HG02642 (cell line): Measurements from ENCODE around the gene PSMA7.
"Not testable (repeated sequence)": the region's sequence is repeated elsewhere in the genome, so short reads cannot be mapped to it uniquely, and the experiment has no call there.

Experiments
- ATAC-seq: cut with Tn5 transposase; IDR thresholded peaks from one replicate; pipeline ENCODE4 v1.9.1; 2021; ENCODE audit warnings: mild to moderate bottlenecking; ENCODE audit not compliant: unreplicated experiment, poor library complexity

The PSMA7 gene

GRCh38 chr20:62157387-62158087 lies 14.3 kb upstream of the PSMA7 start:
- ATAC-seq, result no peak

GRCh38 chr20:62156592-62157386 lies 13.6 kb upstream of the PSMA7 start:
- ATAC-seq, result no peak

GRCh38 chr20:62156254-62156556 lies 13.0 kb upstream of the PSMA7 start:
- no peak for ATAC-seq

- ATAC-seq, result no peak
Observed at GRCh38 chr20:62155428-62156253, 12.4 kb upstream of the PSMA7 start.

GRCh38 chr20:62151835-62152364 lies 8.7 kb upstream of the PSMA7 start:
- no peak for ATAC-seq

- ATAC-seq, result no peak
Observed at GRCh38 chr20:62151225-62151624, 8.0 kb upstream of the PSMA7 start.

GRCh38 chr20:62150310-62150575 lies 7.0 kb upstream of the PSMA7 start:
- no peak for ATAC-seq

GRCh38 chr20:62149532-62150309 lies 6.5 kb upstream of the PSMA7 start:
- ATAC-seq, result no peak

GRCh38 chr20:62148908-62149314 lies 5.7 kb upstream of the PSMA7 start:
- ATAC-seq, result no peak

- not testable (repeated sequence) for ATAC-seq
Observed at GRCh38 chr20:62148383-62148782, 5.2 kb upstream of the PSMA7 start.

GRCh38 chr20:62147528-62147927 lies 4.3 kb upstream of the PSMA7 start:
- ATAC-seq, result no peak

GRCh38 chr20:62147125-62147524 lies 3.9 kb upstream of the PSMA7 start:
- no peak for ATAC-seq

- no peak for ATAC-seq
Observed at GRCh38 chr20:62146019-62146755, 3.0 kb upstream of the PSMA7 start.

GRCh38 chr20:62145688-62146018 lies 2.5 kb upstream of the PSMA7 start:
- no peak for ATAC-seq

GRCh38 chr20:62143957-62144825 lies 997 bp upstream of the PSMA7 start:
- peak; percentile 27 for ATAC-seq

- ATAC-seq, result peak; percentile 30
Observed at GRCh38 chr20:62142252-62143080, 728 bp downstream of the PSMA7 start.

- no peak for ATAC-seq
Observed at GRCh38 chr20:62141397-62142251, 1.6 kb downstream of the PSMA7 start.
